OCI-LY7 (cell line): ENCODE measurements around the gene SLC25A47. TPM values are rescaled to one million over a fixed set of nuclear protein-coding genes. Genes with fewer than 3 reads are reported as not detected.

Source experiments
- BruUV-seq: library from RNA; stranded (reverse); fragments of 400-500 nt; replicated peaks from 2 replicates; lab custom pipeline; 2021; lab: Mats Ljungman, UMichigan
- CTCF ChIA-PET: fragments of 300-600 bp; sonication (Branson Sonifier 250); formaldehyde crosslinking; loops from one replicate; lab custom pipeline; 2022; ENCODE audit warnings: antibody characterized with exemption; ENCODE audit not compliant: unreplicated experiment; lab: Charles Lee
- POLR2A ChIA-PET: fragments of 300-600 bp; sonication (Branson Sonifier 250); formaldehyde crosslinking; loops from one replicate; lab custom pipeline; 2022; ENCODE audit warnings: antibody characterized with exemption; lab: Charles Lee
- DNase-seq: peaks from one replicate; pipeline ENCODE4 v3.0.0-alpha.2; 2015; ENCODE audit warnings: low spot score
- H2AFZ ChIP-seq: fragments of 200-600 bp; sonication (generic), shearing (Covaris generic); 2 replicates; pipeline ENCODE4 v1.6.1; 2014; ENCODE audit warnings: mild to moderate bottlenecking, antibody characterized with exemption, low read length, moderate library complexity
- H3K27ac ChIP-seq: fragments of 200-600 bp; sonication (generic); 2 replicates; pipeline ENCODE4 v1.5.1; 2014; ENCODE audit warnings: mixed run types, low read depth, mild to moderate bottlenecking, moderate library complexity, low read length, inconsistent platforms; ENCODE audit not compliant: poor library complexity, severe bottlenecking
- H3K36me3 ChIP-seq: fragments of 200-600 bp; sonication (generic); 2 replicates; pipeline ENCODE4 v1.6.1; 2014; ENCODE audit warnings: mild to moderate bottlenecking, antibody characterized with exemption, low read length, moderate library complexity, mixed read lengths; ENCODE audit not compliant: insufficient read depth
- H3K4me1 ChIP-seq: fragments of 200-600 bp; sonication (generic); 2 replicates; pipeline ENCODE4 v1.5.1; 2014; ENCODE audit warnings: mild to moderate bottlenecking, low read length; ENCODE audit not compliant: insufficient read depth, poor library complexity, severe bottlenecking
- H3K4me2 ChIP-seq: fragments of 200-600 bp; sonication (generic); 2 replicates; pipeline ENCODE4 v1.6.1; 2014; ENCODE audit warnings: mild to moderate bottlenecking, low read length
- H3K4me3 ChIP-seq: fragments of 200-600 bp; sonication (generic); 2 replicates; pipeline ENCODE4 v1.5.1; 2014; ENCODE audit warnings: mild to moderate bottlenecking, low read depth, low read length; ENCODE audit not compliant: poor library complexity, severe bottlenecking
- H3K79me2 ChIP-seq: fragments of 200-600 bp; sonication (generic); 2 replicates; pipeline ENCODE4 v1.6.1; 2016; ENCODE audit warnings: low read depth, mild to moderate bottlenecking, low read length, moderate library complexity, mixed read lengths; ENCODE audit not compliant: insufficient read depth
- H3K9me2 ChIP-seq: fragments of 200-600 bp; sonication (generic); 2 replicates; pipeline ENCODE4 v1.6.1; 2016; ENCODE audit warnings: mild to moderate bottlenecking, low read length, mixed read lengths; ENCODE audit not compliant: insufficient read depth
- H3K9me3 ChIP-seq: fragments of 200-600 bp; sonication (generic); 2 replicates; pipeline ENCODE4 v1.6.1; 2014; ENCODE audit warnings: mild to moderate bottlenecking, mixed run types, low read length, mixed read lengths
- H4K20me1 ChIP-seq: fragments of 200-600 bp; sonication (generic); 2 replicates; pipeline ENCODE4 v1.6.1; 2014; ENCODE audit warnings: mild to moderate bottlenecking, antibody characterized with exemption, low read length, moderate library complexity, mixed read lengths; ENCODE audit not compliant: insufficient read depth
- EZH2phosphoT487 ChIP-seq: fragments of 200-600 bp; sonication (generic); IDR thresholded peaks from 2 replicates; pipeline ENCODE4 v1.6.1; 2018; ENCODE audit warnings: low read depth, borderline replicate concordance, mild to moderate bottlenecking, mixed run types, antibody characterized with exemption, low read length, moderate library complexity, mixed read lengths
- intact Hi-C: fragments of 100-400 bp; cut with micrococcal nuclease; formaldehyde crosslinking; loops from one replicate; pipeline ENCODE4 v1.10.0; 2022; ENCODE audit not compliant: unreplicated experiment
- total RNA-seq, 2 experiments: library from RNA; depleted of rRNA in 1 of 2; stranded (reverse); fragments of >200 nt in 1 of 2; shearing (Covaris generic) in 1 of 2; gene quantifications; 2 replicates each; pipeline ENCODE4 v1.2.3, GENCODE V29; 2014 to 2022
- TF ChIP-seq, protein P1 (sequence below): fragments of 200-600 bp; sonication (generic); conservative IDR thresholded peaks from 2 replicates; pipeline ENCODE4 v1.5.1; 2014; ENCODE audit warnings: mild to moderate bottlenecking, antibody characterized with exemption, low read length, moderate library complexity, mixed read lengths

The SLC25A47 gene
- total RNA-seq, 2 experiments from 2014 or later, result 0.44 TPM; not detected in 1

DNA sequence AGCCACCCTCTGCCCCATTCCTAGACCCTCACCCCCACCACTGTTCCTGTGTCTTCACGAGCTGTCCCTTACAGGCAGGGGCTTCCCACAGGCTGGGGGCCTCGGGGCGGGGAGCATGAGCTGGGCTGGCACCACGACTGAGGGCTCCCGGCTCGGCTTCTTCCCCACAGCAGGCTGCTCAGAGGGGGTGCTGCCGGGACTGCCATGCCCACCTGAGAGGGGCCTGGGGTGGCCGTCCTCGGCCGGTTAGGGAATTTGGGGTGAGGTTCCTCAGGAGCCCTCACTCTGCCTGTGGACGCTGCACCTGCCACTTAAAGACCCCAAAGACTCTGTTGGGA is 6.8 kb downstream of the SLC25A47 start:
- Histone ChIP-seq H3K4me3 (no peak overlapping the region), H2AFZ (no peak overlapping the region), H3K9me2 (no peaks in the 10 kb centered on the region), H3K4me1 (peaks cover 6% of the 10 kb centered on the region), H4K20me1 (no peaks in the 10 kb centered on the region), H3K9me3 (no peaks in the 10 kb centered on the region), H3K36me3 (no peaks in the 10 kb centered on the region), H3K79me2 (no peaks in the 10 kb centered on the region), H3K4me2 (no peak overlapping the region), H3K27ac (no peak overlapping the region)
- DNase-seq, result no peak
- ChIA-PET CTCF (interaction anchor here (0.6 kb wide), 1 partner anchor 28 kb away, joined by 3 read pairs; no protein-coding TSS in a partner anchor), POLR2A (interaction anchor here (0.6 kb wide), 1 partner anchor 338 kb away, joined by 3 read pairs; no protein-coding TSS in a partner anchor)
- no peak for TF ChIP-seq EZH2phosphoT487
- TF ChIP-seq, protein P1, sequence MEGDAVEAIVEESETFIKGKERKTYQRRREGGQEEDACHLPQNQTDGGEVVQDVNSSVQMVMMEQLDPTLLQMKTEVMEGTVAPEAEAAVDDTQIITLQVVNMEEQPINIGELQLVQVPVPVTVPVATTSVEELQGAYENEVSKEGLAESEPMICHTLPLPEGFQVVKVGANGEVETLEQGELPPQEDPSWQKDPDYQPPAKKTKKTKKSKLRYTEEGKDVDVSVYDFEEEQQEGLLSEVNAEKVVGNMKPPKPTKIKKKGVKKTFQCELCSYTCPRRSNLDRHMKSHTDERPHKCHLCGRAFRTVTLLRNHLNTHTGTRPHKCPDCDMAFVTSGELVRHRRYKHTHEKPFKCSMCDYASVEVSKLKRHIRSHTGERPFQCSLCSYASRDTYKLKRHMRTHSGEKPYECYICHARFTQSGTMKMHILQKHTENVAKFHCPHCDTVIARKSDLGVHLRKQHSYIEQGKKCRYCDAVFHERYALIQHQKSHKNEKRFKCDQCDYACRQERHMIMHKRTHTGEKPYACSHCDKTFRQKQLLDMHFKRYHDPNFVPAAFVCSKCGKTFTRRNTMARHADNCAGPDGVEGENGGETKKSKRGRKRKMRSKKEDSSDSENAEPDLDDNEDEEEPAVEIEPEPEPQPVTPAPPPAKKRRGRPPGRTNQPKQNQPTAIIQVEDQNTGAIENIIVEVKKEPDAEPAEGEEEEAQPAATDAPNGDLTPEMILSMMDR, result no peak
- BruUV-seq, result no TSS peak
- intact Hi-C loops, result no loop called here

GRCh38 chr14:100330388-100330931 is 7.3 kb downstream of the SLC25A47 start:
- intact Hi-C loops, result no loop called here
- Histone ChIP-seq H2AFZ (no peak overlapping the region), H3K9me2 (no peaks in the 10 kb centered on the region), H3K4me2 (no peak overlapping the region), H3K4me3 (no peak overlapping the region), H3K27ac (no peak overlapping the region), H3K36me3 (no peaks in the 10 kb centered on the region), H3K9me3 (no peaks in the 10 kb centered on the region), H3K4me1 (peaks cover 6% of the 10 kb centered on the region), H3K79me2 (no peaks in the 10 kb centered on the region), H4K20me1 (no peaks in the 10 kb centered on the region)
- ChIA-PET POLR2A (interaction anchor here (0.6 kb wide), 1 partner anchor 338 kb away, joined by 3 read pairs; no protein-coding TSS in a partner anchor), CTCF (interaction anchor here (0.6 kb wide), 1 partner anchor 29 kb away, joined by 3 read pairs; no protein-coding TSS in a partner anchor)
- no TSS peak for BruUV-seq
- DNase-seq, result no peak
- no peak for TF ChIP-seq EZH2phosphoT487
- TF ChIP-seq, protein P1, result no peak

DNA sequence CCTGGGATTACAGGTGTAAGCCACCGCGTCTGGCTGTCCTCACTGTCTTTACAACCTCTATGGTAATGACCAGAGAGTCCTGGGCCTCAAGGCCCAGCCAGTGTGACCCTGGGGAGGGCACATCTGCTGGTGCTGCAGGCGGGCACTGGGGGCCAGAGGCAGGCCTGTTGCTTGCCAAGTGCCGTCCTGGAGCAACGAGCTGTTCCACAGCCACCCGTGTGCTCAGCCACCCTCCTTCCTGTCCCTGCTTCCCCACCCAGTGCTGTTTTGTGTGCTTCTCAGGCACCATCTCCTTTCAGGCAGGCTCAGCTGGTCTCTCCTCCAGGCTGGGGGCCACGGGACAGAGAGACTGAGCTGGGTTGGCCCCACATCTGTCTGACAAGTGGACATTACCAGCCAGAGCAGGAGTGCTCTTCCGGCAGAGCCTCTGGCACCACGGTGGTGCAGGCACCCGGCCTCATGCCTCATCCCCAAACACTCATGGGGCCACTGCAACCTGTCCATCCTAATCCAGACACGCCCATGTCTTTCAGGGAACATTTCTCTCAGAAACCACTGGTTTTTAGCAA is 9.0 kb downstream of the SLC25A47 start:
- BruUV-seq, result no TSS peak
- POLR2A ChIA-PET, result interaction anchor here (0.5 kb wide), 1 partner anchor 84 kb away, joined by 4 read pairs; no protein-coding TSS in a partner anchor

More for the DNA sequence above, 9.0 kb downstream of the SLC25A47 start:
- no peak for DNase-seq
- peaks cover 6% of the 10 kb centered on the region for H3K4me1 ChIP-seq
- intact Hi-C loops, result no loop called here
- no peaks in the 10 kb centered on the region for H3K9me3 ChIP-seq
- CTCF ChIA-PET, result interaction anchor here (0.6 kb wide), 1 partner anchor 224 kb away, joined by 3 read pairs; no protein-coding TSS in a partner anchor
- TF ChIP-seq EZH2phosphoT487, result no peak
- TF ChIP-seq, protein P1, result no peak
- no peaks in the 10 kb centered on the region for H3K9me2 ChIP-seq
- no peak overlapping the region for H3K4me2 ChIP-seq
- H3K36me3 ChIP-seq, result peaks cover 5% of the 10 kb centered on the region; the same call in 1 of the 2 replicates
- H3K79me2 ChIP-seq, result no peaks in the 10 kb centered on the region
- no peaks in the 10 kb centered on the region for H4K20me1 ChIP-seq
- no peak overlapping the region for H3K4me3 ChIP-seq
- no peak overlapping the region for H2AFZ ChIP-seq
- H3K27ac ChIP-seq, result no peak overlapping the region
